Measurements from ENCODE around the gene SRSF4. TPM values are rescaled to one million over a fixed set of nuclear protein-coding genes. Genes with fewer than 3 reads are reported as not detected.

SRSF4 gene
- total RNA-seq: 93.5 and 100 TPM in 2 replicates
- 52.5 TPM for total RNA-seq (2013)
- polyA plus RNA-seq: 48.4 and 115 TPM in 2 replicates
- 14.9 and 32.0 TPM in 2 replicates for polyA minus RNA-seq

- H3K9ac ChIP-seq (ENCODE audit: low read length): peak within 1 kb of the TSS; percentile 100
- H3K27ac ChIP-seq (ENCODE audit: low read length in 2 of 2): peak within 1 kb of the TSS; percentile 99
- peak within 1 kb of the TSS; percentile 94 for H3K4me3 Mint-ChIP-seq
- peak within 1 kb of the TSS; percentile 95 for H3K27ac Mint-ChIP-seq
- under 1% methylated on average over 98 of the region's 100 CpGs for WGBS (ENCODE audit: insufficient coverage)
- peaks cover 50% of the 10 kb centered on the region for H3K79me2 ChIP-seq (ENCODE audit: control insufficient read depth, insufficient read depth, low read length)
- peaks cover 51% of the 10 kb centered on the region for H4K20me1 ChIP-seq (ENCODE audit: control insufficient read depth, insufficient read depth, low read length, poor library complexity, severe bottlenecking)
- peaks cover 2 to 24% of the 10 kb centered on the region in 2 experiments for H3K36me3 ChIP-seq (replicated peaks in 1 of 2; ENCODE audit: control extremely low read depth in 1 of 2, control insufficient read depth in 1 of 2, extremely low read depth in 1 of 2, insufficient read depth in 2 of 2, low read length in 1 of 2)
- ChIA-PET POLR2A (interaction anchor here (0.6 to 2.2 kb wide), 12 partner anchors 11 to 674 kb away, joined by 3 to 14 read pairs (median 4); partner anchors contain the start of genes EPB41, MECR, RNU11 and TAF12), CTCF (interaction anchor here (0.6 to 5.5 kb wide), 25 partner anchors 9 to 822 kb away, joined by 3 to 52 read pairs (median 4); partner anchors contain the start of genes GMEB1, MECR, PTPRU and RNU11)
- peak within 1 kb of the TSS; percentile 100 for H2AFZ ChIP-seq (ENCODE audit: insufficient read depth, low read depth, low read length, poor library complexity, severe bottlenecking)
- peak within 1 kb of the TSS; percentile 85 to 100 (median 95) for H3K4me3 ChIP-seq (ENCODE audit: control extremely low read depth in 1 of 5, extremely low read depth in 1 of 5, insufficient read depth in 1 of 5, low read depth in 2 of 5, low read length in 4 of 5)
- H3K27me3 Mint-ChIP-seq: no peaks in the 10 kb centered on the region
- TF ChIP-seq EZH2 (IDR thresholded peaks at IDR 0.05; ENCODE audit: borderline replicate concordance, insufficient read depth, low read depth, low read length, poor library complexity, severe bottlenecking): no peak
- TF ChIP-seq CTCF (IDR thresholded peaks at IDR 0.05): peak; percentile 79
- H3K4me1 ChIP-seq (ENCODE audit: control insufficient read depth in 2 of 2, insufficient read depth in 2 of 2, low read length in 2 of 2): peaks cover 32 to 42% of the 10 kb centered on the region in 2 donors
- ATAC-seq (ENCODE audit: low read depth): peak; percentile 93
- intact Hi-C loops (cut with micrococcal nuclease): loop anchor here (1.0 to 5.0 kb wide), 7 partner anchors 22 to 934 kb away; partner anchors contain the start of genes MECR, RCC1, TMEM200B and YTHDF2
- peaks cover 42% of the 10 kb centered on the region for H3K4me1 Mint-ChIP-seq
- no peaks in the 10 kb centered on the region for H3K27me3 ChIP-seq (replicated peaks in 1 of 4; ENCODE audit: control extremely low read depth in 1 of 4, control insufficient read depth in 3 of 4, insufficient read depth in 4 of 4, low read length in 3 of 4)
- DNase-seq: peak; percentile 99
- H3K4me2 ChIP-seq (replicated peaks; ENCODE audit: low read depth, low read length, poor library complexity, severe bottlenecking): peak within 1 kb of the TSS; percentile 93
- H3K9me3 ChIP-seq (ENCODE audit: control extremely low read depth in 1 of 3, control insufficient read depth in 2 of 3, insufficient read depth in 1 of 3, low read length in 2 of 3): no peaks in the 10 kb centered on the region
- H3K9me3 Mint-ChIP-seq (ENCODE audit: insufficient read depth): no peaks in the 10 kb centered on the region
Measured at GRCh38 chr1:29181413-29182225, at the start of gene SRSF4. Gene SRSF4 (minus strand): TSS chr1:29181900. CDS start chr1:29181752, 148 bp downstream.
